NCI-H524 treated with DMSO at 0.1 percent for 48 hours (cell line): Measurements from ENCODE around the gene AKNA.

Experiments used
- DNase-seq: peaks from one replicate; lab custom pipeline; 2025; lab: John Stamatoyannopoulos, UW

AKNA gene

DNA sequence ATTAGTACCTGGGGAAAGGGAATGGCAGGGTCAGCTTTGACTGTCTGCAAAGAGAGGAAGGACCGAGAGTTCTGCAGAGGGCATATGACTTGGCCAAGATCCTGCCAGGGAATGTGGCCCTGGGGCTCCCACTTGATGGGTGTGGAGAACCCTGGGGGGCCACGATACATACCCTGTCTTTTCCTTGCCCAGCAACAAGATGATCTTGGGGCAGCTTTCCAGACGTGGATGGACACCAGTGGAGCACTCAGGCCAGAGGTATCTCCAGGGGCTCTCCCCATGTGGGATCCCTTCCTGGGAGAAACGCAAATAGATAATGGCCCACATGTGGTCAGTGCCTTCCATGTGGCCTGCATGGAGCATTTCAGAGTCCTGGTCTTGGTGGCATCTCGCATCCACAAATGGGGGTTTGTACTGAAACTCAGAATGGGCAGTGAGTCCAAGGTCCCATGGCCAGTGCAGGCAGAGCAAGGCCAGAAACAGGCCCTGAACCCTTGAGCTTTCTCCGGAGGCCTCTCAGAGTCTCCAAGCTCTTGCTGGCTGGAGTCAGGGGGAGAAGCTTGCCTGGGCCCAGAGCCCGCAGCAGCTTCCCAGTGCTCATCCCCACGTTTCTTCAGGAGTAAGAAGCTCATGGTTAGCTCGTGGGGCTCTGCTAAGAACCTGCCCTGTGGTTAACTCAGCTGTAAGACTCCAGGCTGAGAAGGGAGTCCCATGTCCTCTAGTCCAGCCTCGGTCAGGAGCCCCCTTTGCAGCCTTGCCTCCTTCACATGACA lies 83.2 kb downstream of the AKNA start:
- no peak for DNase-seq

DNA sequence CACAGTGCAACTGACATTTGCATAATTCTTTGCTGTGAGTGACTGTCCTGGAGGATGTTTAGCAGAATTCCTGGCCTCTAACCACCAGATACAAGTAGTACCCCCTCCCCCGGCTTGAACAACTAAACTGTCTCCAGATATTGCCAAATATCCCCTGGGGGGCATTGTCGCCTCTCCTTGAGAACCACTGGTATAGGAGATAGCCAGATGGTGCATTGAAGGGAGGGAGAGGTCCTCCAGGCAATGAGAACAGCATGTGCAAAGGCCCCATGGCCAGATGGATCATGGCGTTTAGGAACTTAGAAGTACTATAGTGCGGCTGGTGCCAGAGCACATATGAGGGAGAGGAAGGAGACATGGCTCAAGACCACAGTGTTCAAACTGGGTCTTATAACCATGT lies 83.8 kb downstream of the AKNA start:
- DNase-seq, result peak; percentile 79

DNA sequence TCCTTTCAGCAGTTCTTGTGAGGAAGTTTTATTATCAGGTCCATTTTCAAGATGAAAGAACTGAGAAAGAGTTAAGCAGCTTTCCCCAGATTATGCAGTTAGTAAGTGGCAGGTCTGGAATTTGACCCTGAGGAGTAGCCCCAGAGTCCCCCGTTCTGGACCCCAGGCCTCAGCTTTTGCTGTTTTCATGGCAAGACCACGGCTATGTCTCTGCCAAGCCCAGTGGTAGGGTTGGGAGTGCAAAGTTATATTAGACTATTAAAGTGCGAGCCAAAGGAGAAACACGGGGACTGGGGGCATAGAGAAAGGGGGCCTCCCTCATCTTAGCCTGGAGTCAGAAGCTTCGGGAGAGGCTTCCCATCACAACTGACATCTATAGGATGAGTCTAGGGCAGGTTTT lies 84.2 kb downstream of the AKNA start:
- no peak for DNase-seq

DNA sequence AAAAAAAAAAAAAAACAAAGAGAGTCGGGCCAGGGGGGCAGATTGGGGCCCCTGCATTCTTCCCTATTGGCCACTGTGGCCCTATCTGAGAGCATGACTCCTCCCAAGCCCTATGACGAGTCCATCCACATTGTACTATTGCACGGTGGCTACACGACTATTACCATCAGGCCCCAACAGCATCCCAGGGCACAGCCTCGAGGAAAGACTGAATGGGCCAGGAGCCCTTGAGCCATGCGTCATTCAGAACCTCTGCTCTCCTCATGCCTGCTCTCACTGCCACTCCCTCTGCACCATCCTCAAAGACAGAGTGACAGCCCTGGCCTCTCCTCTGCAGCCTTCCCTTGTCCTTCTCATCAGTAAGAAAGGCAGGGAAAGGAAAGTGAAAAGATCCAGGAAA lies 85.1 kb downstream of the AKNA start:
- DNase-seq, result no peak

DNA sequence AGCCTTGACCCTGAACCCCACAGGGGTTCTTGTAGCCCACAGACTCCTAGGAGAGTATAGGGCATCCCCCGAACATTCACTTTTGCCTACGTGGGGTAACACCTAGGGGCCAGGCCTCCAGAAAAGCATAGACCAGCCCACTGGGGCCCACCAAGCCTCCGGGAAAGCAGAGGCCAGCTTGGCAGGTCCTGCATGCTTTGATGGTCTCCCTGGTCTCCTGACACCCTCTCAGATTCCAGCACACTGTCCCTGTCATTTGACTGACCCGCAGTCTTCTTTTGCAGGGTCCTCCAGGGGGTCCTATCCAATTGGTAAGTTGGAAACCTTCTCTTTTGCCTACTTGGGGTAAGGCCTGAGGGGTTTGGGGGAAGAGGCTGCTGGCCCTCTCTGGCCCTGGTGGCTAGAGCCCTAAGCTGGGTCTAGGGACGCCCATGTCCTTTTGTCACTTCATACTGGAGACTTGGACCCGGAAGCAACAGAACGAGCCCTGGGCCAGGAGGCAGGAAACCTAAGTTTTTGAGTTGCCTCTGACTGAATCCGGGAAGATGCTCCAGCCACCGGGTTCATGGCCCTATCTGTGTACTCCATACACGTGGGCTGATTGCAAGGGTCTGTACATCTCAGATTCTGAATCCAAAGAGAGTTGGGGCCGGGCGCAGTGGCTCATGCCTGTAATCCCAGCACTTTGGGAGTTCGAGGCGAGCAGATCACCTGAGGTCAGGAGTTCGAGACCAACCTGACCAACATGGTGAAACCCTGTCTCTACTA lies 85.8 kb downstream of the AKNA start:
- DNase-seq, result no peak

DNA sequence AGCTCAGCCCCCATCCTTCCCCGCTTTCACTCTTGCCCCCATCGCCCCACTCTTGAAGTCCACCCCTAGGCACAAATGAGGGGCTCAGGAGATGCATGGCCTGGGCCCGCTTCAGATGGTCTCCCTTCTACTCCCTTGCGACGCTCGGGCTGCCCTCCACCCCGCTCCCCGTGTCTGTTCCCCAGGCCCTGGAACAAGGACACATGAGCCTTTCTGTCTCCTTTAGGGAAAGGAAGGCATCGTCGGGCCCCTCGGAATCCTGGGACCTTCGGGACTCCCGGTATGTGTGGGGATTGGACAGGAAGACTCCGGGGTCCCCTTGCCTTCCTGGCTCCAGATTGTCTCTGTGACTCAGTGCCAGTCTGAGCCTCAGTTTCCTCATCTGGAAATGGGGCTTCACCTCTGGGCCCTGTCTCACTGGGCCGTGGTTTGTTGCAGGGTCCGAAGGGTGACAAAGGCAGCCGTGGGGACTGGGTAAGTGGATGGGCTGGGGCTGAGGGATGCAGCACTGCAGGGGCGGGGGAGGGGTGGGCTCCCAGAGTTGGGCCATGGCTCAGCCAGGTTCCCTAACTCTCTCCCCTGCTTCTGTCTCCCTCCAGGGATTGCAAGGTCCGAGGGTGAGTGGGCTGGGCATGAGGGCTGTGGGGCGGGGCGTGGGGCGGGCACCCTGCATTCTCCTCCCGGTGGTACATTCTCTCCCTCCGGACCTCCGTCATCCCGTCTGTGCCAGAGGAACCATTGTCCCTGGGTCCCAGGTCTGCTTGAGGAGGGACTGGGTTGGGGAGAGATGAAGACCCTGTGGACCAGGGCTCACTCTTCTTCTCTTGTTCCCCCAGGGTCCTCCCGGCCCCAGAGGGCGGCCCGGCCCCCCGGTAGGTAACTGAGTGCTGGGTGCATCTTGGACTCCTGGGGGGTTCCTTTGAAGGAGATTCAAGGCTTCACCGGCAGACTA lies 86.7 kb downstream of the AKNA start:
- no peak for DNase-seq

DNA sequence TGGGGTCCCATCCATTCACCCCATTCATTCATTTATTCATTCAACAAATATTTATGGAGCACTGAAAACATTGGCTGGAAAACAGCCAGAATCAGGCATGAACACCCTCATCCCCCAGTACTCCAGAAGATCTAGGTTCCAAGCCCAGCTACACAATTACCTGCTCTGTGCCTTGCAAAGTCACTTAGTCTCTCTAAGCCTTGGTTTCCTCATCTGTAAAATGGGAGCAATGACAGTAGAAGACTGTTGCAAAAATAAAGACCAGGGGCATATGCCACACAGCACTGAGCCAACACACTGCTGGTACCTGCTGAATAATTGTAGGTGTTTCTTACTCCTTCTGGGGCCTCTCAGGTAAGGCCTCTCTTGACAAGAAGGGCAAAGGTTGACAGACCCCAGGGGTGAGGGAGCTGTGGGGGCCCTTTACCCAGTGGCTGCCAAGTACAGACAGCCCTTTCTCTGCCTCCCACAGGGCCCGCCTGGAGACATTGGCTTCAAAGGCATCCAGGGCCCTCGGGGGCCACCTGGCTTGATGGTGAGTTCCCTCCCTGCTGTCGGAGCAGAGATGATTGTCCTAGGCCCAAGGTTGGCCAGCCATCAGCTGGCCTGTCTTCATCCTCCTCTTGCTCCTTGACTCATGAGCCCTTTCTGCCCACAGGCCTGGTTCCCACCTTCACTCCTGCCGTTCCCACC lies 87.5 kb downstream of the AKNA start:
- DNase-seq, result no peak

DNA sequence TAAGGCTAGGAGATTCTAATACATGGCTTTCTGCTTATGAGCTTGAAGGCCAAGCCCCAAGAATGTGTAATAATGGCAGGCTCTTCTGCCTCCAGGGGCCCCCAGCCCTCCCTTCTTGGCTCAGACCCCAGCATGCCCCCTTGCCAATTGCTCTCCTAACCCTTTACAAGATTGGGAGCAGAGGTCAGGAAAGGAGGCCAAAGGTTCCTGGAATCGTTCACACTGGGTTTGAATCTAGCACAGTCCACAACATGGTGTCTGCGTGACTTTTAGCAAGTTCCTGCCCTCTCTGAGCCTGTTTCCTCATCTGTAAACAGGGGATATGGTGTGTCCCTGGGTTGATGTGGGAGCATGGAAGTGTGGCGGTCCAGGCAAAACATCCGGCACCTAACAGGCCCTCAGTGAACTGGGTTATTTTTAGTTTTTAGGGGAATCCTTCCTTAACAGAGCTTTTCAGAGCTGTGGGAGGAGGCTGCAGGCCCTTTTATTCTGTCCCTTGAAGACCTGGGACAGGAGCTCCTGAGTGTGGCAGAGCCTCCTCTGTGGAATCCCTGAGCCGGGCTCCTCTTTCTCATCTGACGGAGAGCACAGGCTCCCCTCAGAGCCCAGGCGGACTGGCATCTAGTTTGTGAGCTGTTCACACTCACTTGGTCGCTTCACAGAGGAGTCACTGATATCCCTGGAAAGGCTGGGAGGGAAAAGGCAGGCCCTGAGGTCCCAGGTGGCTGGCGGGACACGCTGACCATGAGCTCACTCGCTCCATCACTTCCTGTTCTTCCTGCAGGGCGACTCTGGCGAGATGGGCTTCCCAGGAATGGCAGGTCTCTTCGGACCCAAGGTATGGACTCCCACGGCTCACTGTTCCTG lies 88.3 kb downstream of the AKNA start:
- DNase-seq, result no peak

DNA sequence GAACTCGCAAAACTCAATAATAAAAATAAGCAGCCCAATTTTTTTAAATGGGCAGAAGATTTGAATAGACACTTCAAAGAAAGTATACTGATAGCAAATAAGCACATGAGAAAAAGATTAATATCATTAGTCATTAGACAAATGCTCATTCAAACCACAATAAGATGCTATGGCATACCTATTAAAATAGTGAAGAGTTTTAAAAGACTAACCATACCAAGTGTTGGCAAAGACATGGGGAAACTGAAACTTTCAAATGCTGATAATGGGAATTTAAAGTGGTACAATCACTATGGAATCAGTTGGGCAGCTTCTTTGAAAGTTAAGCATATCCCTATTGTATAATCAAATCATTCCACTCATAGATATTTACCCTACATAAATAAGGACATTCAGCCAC lies 91.4 kb downstream of the AKNA start:
- DNase-seq, result no peak

DNA sequence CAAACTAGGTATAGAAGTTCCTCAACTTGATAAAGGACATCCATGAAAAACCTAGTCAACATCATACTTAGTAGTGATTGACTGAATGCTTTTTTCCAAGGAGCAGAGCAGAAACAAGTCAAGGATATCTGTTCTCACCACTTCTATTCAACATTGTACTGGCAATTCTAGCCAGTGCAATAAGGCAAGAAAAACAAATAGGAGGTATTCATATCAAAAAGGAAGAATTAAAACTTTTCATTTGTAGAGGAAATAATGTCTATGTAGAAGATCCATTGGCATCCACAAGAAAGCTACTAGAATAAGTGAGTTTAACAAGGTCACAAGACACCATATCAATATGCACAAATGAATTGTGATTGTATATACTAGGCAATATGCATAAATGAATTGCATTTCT lies 93.1 kb downstream of the AKNA start:
- no peak for DNase-seq

DNA sequence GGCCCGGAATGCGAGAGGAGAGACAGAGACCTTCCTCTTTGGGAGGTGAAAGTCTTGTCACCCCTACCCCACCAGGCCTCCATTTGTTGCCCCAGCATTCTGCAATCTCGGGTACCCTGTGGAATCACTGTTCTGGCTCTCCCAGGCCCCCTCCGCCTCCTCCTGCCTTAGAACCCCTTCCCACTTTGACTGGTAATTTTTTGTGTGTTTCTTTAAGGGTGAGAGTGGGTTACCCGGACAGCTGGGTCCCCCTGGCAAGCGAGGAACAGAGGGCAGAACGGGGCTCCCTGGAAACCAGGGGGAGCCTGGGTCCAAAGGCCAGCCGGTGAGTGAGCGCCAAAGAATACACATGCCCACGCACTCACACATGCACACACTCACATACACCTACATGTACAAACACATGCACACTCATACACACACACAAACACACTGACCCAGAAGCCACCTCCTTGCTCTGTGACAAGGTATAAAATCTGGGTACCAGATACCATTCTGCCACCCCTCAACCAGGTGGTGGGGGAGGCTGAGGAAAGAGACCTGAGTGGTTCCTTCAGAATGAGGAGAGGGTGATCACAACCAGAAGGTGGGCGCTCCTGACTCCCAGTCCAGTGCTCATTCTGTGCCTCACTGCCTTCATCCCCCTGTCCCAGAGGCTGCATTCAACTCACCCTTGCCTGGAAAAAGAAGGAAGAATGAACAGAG lies 95.7 kb downstream of the AKNA start:
- no peak for DNase-seq

DNA sequence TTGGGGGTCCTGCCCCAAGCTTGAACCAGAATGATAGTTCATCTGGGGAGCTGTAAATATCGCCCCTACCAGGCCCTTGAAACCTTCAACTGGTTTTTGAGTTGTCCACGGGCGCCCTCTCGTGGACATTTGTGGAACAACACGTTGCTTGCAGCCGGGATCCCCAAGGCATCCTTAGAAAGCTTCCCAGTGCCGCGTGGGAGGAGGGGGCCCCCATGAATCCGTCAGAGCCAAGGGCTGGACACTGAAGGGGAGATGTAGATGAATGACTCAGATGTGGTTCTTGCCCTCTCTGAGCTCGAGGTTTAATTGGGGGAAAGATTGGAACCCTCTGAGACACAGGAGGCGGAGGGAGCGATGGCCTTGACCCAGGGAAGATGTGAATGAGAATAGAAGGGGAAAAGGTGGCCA lies 96.7 kb downstream of the AKNA start:
- peak; percentile 55 for DNase-seq

DNA sequence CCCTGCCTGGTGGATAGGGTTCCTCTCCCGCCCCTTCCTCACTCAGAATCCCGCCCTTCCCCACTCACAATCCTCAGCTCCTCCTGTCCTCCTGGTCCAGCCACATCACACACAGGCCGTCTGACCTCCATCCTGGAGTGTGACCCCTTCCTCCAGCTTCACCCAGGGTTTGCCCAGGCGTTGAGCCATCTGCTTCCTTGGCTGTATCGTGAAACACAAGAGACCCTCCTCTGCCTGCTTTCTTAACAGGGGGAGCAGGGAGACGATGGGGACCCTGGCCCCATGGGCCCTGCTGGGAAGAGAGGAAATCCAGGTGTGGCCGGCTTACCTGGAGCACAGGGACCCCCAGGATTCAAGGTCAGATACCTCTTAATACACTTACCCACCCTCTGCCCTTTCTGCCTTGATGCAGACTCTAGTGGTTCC lies 97.2 kb downstream of the AKNA start:
- DNase-seq, result no peak

DNA sequence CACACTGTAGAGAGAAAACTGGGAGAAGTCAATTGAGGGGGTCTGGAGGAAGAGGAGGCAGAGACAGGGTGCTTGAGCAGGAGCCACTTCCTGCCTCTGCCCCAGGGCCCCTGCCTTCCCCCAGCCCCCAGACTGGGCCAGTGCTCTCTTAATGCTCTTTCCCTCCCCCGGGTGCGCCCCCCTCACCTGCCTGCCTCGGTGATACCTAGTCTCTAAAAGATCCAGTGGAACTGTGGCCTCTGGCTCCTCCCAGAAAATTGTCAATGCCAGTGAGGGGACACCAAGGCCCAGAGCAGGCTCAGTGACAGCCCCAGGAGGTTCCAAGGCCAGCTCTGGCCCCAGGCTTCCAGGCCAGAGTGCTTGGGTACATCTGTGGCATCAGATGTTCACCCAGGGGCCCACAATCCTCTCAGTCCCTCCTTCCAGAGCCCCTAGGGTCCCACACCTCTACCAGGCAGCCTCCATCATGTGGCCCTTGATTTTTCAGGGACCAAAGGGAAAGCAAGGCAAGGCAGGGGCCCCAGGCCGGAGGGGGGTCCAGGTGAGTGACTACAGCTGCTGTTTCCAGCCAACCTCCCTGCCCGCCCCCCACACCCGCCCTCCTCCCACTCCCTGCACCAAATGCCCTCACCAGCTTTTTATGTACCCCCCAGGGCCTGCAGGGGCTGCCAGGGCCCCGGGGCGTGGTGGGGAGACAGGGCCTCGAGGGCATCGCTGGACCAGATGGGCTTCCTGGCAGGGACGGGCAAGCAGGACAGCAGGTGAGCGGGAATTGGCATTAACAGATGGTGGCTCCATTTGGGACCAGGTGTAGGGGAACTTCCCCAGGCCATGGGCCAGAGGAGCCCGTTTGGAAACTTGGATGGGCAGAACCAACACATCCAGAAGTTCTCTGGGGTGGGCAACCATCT lies 98.0 kb downstream of the AKNA start:
- DNase-seq, result no peak

DNA sequence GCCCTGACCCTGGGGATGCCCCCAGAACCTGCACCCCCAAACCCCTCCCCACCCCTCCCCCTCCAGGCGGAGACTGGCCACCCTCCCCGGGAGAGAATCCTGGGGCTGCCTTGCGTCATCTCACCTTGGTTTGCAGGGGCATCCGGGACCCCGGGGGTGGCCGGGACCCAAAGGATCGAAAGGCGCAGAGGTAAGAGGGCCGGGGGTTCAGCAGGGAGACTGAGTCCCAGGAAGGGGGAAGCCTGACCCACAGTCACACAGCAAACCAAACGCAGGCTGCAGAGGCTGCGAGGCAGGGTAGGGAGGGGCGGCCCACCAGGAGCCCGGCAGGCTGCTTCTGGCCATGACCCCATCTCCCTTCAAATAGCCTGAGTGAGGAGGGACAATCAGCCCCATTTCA lies 98.7 kb downstream of the AKNA start:
- DNase-seq, result no peak

DNA sequence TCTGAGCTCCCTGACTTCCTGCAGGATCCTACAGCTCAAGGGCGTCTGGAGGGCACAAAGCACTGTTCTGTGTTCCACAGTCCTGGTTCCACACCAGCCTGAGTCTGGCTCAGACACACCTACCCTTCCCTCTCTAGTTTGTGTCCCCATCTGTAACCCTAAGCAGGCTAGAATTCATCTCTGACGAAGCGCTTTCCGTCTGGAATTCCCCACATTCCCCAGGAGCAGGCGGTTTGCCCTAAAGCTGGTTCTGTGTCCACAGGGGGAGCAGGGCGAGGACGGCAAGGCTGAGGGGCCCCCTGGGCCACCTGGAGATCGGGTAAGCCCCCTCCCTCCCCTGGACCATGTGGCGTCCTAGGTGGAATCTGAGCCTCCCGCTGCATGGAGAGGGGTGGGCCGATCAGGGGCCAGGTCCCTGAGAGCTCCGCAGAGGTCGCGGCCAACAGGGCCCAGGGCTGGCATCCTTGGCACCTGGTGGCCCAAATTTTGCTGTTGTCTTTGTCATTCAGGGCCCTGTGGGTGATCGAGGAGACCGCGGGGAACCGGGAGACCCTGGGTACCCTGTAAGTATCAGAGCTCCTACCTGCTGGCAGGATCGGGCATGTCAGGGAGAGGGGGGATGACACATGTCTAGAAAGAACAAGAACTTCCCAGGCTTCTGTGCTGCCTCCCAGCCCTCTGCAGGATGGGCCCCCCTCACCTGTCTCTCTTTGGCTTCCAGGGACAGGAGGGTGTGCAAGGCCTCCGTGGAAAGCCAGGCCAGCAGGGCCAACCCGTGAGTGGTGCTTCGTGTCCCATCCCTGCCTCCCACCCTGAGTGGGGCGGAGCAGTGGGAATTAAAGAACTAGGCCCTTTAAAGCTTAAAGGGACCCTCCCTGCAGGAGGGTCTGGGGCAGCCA lies 99.3 kb downstream of the AKNA start:
- peak; percentile 34 for DNase-seq

DNA sequence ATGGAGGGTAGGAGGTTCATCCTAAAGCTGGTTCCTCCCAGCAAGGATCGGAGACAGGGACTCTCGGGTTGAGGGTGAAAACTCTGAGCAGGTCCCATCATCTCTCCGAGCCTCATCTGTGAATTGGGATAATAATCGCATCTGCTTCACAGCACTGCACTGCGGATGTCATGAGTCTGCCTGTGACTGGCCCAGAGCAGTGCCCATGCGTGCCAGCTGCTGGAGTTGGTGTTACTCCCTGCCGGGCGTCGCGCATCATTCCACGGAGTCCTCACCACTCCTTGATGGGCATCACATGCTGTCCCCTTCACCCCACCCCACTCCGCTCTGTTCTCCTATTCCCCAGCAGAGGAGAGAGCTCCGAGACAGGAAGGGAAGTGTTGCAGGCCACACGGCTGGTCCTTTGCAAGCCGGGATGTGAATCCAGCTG lies 100.0 kb downstream of the AKNA start:
- DNase-seq, result no peak
